Endothelial cell of umbilical vein (primary cell): Measurements from ENCODE around the gene ARMH4.

ENCODE experiments used
- CTCF ChIP-seq, 2 donors: IDR thresholded peaks; 1 replicate in 1 of 2; 2 replicates in 1 of 2; pipeline ENCODE4 v1.5.1; 2011; ENCODE audit warnings: low read length in 2 of 2, mild to moderate bottlenecking in 2 of 2, moderate library complexity in 2 of 2, control low read depth in 1 of 2, inconsistent platforms in 1 of 2, low read depth in 1 of 2; ENCODE audit not compliant: insufficient read depth in 1 of 2; ENCODE audit errors: extremely low read depth in 1 of 2
- EZH2 ChIP-seq: IDR thresholded peaks from 2 replicates; pipeline ENCODE4 v1.6.1; 2012; ENCODE audit warnings: borderline replicate concordance, low read depth, mild to moderate bottlenecking, moderate library complexity, low read length, inconsistent platforms; ENCODE audit not compliant: severe bottlenecking
- FOS ChIP-seq: IDR thresholded peaks from 2 replicates; pipeline ENCODE4 v1.6.1; 2011; ENCODE audit warnings: mild to moderate bottlenecking, low read length, moderate library complexity, borderline replicate concordance; ENCODE audit not compliant: insufficient read depth
- GATA2 ChIP-seq: IDR thresholded peaks from 2 replicates; pipeline ENCODE4 v1.7.0; 2011; ENCODE audit warnings: low read depth, mild to moderate bottlenecking, moderate library complexity, mixed read lengths, low read length; ENCODE audit not compliant: insufficient read length, insufficient read depth
- MYC ChIP-seq: IDR thresholded peaks from one replicate; pipeline ENCODE4 v1.6.1; 2011; ENCODE audit warnings: mild to moderate bottlenecking, low read depth, low read length
- POLR2A ChIP-seq: IDR thresholded peaks from 2 replicates; pipeline ENCODE4 v1.6.1; 2012; ENCODE audit warnings: low read depth, mild to moderate bottlenecking, control low read depth, low read length
- POLR2AphosphoS5 ChIP-seq: IDR thresholded peaks from 2 replicates; pipeline ENCODE4 v1.6.1; 2012; ENCODE audit warnings: low read depth, mild to moderate bottlenecking, control low read depth, low read length, moderate library complexity; ENCODE audit not compliant: insufficient read depth
- TF ChIP-seq, protein P1 (sequence below): IDR thresholded peaks from 2 replicates; pipeline ENCODE4 v1.6.1; 2011; ENCODE audit not compliant: insufficient read depth, insufficient read length

DNA sequence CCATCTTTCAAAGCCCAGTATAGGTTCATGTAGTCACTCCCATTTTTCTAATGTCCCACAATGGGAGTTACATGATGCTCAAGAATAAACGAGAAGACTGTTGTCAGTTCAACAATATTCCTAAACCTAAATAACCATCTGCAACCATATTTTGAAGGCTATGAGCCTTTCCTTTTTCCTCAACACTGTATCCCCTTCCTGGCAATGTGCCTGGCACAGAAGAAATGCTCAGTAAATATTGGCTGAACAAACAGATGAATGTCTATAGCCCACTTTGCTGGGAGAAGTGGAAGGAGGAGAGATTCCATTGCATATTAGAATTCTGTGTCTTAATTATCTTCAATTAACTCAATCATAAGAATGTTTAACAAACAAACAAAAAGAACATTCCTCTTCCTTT is 6.1 kb downstream of the ARMH4 start:
- TF ChIP-seq POLR2A (no peak), POLR2AphosphoS5 (no peak), FOS (no peak), CTCF (IDR thresholded peaks at IDR 0.05; ENCODE audit: extremely low read depth in 1 of 2, insufficient read depth in 1 of 2, low read depth in 1 of 2, low read length in 2 of 2) (no peak), GATA2 (no peak), EZH2 (no peak), MYC (no peak)
- TF ChIP-seq, protein P1, sequence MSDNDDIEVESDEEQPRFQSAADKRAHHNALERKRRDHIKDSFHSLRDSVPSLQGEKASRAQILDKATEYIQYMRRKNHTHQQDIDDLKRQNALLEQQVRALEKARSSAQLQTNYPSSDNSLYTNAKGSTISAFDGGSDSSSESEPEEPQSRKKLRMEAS = no peak
